ENCODE data around the gene ABLIM1.

ABLIM1 gene

DNA sequence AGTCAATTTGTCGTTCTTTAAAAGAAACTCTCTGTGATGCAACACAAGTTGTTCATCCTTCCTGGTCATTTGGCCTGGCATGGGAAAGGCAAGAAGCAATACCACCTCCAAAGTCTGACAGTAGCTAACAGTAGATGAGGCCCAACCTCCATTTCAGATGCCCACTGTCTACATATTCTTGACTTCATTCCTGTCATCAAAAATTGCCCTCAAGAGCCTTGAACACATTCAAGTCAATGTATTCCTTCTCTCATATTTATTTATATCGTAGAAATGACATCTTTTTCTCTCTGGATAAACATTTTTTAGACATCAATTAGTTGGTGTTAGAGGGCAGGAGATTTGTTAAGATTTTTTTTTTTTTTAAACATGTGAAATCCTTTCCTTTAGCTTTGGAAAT lies 33.7 kb downstream of the ABLIM1 start:
- no peak for DNase-seq (ENCODE audit: low read depth in 1 of 2, low spot score in 1 of 2)

DNA sequence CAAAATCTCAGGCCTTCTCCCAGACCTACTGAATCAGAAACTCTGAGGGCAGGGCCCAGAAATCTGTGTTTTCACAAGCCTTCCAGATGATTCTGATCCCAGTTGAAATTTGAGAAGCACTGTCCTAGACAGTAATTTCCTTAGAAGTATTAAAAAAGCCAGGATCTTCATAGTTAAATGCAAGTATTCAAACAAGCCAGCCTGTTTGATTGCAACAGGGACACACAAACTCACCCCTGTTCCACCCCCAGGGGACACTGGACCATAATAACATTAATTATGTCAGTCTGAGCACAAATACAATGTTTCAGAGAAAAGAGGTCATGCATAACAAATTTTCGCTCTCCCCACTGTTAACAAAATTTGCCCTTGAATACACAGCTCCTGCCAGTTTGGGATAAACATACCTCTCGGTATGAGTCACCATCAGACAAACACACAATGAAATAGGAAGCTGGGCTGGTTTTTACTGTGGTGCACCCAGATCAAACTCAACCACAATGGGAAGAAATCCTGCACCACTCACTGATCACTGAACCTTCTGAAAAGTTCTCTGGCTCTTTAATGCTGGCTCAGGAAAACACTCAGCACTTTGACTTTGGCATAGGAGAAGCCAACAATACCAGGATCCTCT lies 34.3 kb downstream of the ABLIM1 start:
- no peak for DNase-seq (ENCODE audit: low read depth in 1 of 2, low spot score in 1 of 2)

DNA sequence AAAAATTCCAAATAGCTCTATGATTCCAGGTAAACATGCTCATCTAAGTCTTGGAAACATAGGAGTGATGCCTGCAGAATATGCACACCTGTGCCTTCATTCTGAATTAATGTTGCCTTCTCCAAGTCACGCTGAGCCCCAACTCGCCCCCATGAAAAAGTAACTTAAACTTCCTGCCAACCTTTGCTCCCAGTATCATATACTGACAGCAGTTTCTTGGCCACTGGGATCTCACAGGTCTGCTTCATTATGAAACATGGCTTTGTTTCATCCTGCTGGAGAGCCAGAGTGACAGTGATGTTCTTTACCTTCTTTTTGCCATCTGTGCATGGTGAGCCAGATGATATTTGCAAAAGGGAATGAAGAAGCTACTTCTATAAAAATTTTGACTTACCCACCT lies 34.9 kb downstream of the ABLIM1 start:
- DNase-seq (ENCODE audit: low read depth in 1 of 2, low spot score in 1 of 2), result no peak

DNA sequence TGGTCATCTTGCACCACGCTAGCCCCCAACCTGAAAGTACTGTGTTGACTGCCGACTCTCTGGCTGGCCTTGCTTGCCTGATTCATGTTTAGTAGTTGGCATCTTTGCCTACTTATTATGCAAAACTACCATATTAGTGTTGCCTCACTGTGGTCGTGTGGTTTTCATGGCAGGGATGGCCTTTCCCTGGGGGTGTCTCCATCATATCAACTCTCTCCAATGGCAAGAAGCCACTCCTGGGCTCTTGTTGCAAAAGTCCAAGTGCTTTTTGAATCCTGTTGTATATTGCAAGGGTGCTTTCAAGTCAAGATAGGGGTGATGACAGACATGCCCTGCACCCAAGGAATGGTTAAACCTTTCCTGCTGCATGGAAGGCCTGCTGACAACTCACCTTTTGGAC lies 39.4 kb downstream of the ABLIM1 start:
- DNase-seq (ENCODE audit: low read depth in 1 of 2, low spot score in 1 of 2), result no peak

DNA sequence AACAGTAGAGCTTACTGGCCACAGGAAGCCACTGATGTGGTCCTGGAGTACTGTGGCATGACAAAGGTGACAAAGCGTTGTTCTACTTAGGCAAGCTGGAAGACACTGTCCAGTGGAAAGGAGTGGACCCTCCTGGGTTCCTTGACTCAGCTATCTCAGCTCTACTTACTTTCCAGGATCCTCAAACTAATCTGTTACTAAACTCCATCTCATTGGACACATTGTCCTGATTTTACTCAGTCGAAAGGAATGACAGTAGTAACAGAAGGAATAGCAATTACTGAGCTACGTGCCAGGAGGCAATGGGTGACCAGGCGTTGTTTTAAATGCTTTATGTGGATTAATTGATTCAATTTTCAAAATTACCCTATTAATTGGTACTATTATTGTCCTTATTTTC lies 41.6 kb downstream of the ABLIM1 start:
- no peak for DNase-seq (ENCODE audit: low read depth in 1 of 2, low spot score in 1 of 2)

DNA sequence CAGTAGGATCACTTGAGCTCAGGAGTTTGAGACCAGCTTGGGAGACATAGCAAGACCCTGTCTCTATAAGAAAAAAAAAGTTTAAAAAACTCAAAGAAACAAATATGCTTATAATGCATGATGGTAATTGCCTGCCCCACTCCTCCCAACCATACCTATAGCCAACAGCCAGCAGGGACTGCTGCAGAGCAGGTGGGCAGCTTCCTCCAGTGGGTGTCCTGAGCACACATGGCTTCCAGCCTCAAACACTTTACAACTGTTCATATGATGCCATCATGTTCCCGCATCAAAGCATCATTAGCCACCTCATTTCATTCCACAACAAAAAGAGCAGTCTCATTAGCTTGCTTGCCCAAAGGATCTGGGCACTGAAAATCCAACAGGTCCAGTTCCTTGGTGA lies 42.0 kb downstream of the ABLIM1 start:
- DNase-seq (ENCODE audit: low read depth in 1 of 2, low spot score in 1 of 2), result no peak

DNA sequence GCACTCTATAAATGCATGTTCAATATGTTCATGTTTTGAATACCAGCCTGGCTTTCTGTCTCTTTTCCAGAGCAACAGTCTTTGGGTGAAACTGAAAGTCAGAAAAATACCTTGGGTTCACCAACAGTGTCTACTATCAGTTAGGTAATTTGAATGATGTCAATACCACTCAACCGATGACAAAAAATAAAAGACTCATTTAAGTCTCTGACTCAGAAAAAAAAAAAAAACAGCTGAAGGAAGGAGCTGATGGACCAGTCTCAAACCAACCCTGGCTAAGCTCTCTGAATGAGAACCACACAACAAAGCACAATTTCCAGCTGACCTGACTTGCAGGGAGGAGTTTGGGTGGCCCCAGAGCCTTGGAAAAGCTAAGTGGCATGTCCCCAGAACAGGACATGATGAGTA lies 42.5 kb downstream of the ABLIM1 start:
- DNase-seq (ENCODE audit: low read depth in 1 of 2, low spot score in 1 of 2), result no peak

DNA sequence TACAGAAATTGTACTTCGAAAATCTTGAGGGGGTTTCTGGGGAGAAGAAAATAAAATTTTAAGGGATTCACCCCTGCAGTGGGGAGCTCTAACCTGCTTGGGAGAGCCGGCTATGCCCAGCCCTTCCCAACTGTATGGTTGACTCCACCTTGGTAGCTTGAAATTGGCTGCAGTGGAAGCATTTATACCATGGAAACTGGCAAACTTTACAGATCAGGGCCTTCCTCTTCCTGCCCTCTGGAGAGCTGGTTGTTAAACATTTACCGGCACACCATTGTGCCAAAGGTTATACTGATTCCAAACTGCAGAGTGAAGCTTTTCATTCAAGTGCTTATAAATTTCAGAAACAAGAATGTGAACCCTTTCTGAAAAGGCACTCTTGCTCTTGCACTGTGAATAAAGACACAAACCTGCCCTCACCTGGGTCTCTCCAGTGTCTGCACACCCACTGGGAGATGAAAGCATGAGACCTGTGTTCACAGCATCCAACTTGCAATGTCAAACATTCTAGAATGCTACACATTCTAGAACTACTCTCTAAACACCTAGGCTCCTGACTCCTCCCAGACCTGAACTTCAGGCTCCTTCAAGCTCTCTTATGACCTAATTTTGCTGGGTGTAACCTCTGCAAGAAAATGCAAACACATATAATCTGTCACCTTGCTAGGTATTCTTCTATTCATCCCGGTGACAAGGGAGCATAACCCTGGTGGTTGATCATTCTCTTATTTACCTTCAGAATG lies 44.7 kb downstream of the ABLIM1 start:
- DNase-seq (ENCODE audit: low read depth in 1 of 2, low spot score in 1 of 2), result no peak

DNA sequence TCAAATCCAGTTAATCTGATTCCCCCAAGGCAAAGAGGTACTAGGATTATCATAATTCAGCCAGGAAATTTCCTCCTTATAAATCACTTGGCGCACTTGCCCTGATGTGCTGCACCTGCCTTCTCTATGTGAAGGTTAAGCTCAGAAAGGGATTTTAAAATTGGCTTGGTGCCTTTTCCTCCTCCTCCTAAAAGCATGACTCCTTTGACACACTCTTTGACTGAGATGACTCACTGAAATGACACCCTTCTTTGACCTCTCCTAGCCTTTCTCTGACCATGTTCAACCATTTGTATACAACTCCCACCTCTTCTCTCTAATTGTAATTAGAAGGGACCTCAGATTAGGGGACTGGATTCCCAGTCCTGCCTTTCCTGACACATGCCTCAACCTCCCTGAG lies 46.5 kb downstream of the ABLIM1 start:
- DNase-seq (ENCODE audit: low read depth in 1 of 2, low spot score in 1 of 2), result no peak

DNA sequence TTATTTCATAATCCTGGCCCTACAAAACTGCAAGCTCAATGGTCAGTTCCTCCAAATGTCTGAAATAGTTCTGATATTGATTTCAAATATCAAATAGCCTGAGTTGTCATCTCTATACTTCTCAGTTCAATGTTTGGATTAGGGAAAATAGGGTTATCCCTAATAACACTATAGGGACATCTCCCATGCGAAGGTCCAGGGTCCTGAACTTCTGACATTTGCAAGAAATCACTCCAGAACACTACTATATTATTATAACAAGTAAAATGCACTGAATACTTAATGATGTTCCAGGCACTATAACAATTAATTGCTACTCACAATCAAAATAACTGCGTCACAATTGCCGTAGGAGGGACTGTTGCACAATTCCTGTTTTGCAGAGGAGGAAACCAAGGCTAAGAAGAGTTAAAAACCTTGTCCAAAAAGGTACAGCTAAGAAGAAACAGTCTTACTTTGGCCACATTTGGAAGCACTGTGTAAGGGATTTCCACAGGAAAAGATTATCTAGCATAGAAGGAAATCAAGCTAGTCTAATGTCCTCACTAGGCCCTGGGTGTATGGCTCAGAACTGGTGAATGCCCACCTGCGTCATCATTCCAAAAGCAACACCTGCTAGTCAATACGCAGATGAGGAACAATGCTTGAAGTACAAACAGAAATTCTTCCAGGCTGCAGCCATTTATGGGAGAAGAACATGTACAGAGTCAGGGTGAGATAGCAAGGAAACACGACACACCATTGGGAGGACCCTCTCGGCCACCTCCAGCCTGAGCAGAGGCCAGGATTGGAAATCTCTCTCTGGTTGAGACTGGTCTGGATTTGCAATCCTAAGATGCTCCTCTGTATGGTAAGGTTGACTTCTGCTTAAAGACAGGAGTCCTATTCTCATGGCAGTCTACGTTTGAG lies 48.3 kb downstream of the ABLIM1 start:
- DNase-seq (ENCODE audit: low read depth in 1 of 2, low spot score in 1 of 2), result no peak

DNA sequence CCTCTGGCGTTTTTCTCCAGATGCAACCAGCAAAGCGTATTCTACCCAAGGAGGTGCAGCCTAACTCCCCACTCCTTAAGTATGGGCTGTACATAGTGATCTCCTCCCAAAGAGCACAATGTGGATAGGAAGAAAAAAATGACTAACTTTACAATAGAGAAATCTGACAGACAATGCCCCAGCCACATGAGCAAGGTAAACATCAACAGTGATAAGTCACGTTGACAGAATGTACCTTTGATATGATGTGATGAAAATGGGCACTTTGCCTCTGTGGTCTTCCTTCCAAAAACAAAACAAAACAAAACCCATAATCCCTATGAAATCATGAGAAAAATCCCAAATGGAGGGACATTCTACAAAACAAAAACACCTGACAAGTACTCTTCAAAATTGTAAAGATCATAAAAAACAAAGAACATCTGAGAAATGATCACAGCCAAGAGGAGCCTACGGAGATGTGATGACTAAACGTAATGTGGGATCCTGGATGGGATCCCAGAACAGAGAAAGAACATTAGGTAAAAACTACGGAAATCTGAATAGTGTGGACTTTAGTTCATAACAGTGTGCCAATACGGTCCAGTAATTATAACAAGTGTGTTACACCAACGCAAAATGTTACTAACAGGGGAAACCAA lies 50.6 kb downstream of the ABLIM1 start:
- DNase-seq (ENCODE audit: low read depth in 1 of 2, low spot score in 1 of 2), result no peak

DNA sequence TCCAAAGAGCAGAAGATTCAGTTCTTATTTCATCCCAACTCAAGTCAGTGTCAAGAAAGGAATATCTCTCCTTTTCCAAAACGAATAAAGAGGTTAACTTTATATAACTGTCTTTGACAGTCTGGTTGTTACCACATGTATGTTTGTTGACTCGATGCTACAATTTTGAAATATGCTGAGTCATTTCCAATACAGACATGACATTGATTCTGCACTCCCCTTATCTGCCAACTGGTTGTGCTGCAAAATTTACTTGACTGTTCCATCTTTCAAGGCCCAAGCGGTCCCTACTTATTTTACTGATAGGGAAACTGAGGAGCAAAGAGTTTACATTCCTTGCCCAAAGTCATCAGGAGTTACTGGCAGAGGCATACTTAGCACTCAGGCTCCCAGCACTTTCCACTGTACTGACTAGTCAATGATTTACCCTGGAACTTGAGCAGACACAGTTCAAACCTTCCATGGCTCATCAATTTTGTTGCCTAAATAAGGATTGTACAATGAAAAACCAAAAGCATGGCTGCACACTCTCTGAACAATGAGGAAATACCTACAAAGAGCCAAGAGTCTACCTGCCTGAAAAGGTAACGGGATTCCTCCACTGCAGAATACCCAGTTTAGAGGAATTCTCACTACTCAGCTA lies 52.8 kb downstream of the ABLIM1 start:
- DNase-seq (ENCODE audit: low read depth in 1 of 2, low spot score in 1 of 2), result no peak

DNA sequence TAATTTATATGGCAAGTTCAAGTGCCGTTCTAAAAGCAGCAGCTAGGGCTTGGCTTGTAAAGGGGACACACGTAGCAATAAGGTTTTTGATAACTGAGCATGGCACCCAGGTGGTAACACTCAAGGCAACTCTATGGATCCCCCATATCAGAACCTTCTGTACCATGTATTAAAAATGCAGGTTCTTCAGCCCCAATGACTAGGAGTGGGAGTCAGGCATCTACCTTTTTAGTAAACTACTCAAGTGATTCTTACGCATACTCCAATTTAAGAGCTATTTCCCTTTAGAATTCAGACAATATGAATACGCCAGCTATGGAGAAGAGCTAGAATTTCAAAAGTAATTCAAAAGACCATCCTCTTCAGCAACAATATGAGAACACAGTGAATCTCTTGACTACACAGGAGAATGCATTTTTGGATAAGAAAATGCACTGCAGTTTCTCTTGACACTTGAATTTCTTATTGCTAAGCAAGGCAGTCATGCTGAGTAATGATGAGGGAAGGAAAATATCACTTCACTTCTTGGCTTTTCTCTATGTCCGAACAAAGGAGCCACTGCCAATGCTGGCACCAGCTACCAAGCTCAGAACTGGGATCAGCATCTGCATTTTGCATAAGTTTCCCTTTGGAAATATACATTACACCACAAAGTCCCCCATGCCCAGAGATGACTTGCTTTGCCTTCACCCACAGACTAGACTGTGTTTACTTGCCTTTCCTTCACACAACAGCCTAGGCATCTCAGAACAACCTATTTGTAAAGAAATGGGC lies 53.5 kb downstream of the ABLIM1 start:
- DNase-seq (ENCODE audit: low read depth in 1 of 2, low spot score in 1 of 2), result no peak

DNA sequence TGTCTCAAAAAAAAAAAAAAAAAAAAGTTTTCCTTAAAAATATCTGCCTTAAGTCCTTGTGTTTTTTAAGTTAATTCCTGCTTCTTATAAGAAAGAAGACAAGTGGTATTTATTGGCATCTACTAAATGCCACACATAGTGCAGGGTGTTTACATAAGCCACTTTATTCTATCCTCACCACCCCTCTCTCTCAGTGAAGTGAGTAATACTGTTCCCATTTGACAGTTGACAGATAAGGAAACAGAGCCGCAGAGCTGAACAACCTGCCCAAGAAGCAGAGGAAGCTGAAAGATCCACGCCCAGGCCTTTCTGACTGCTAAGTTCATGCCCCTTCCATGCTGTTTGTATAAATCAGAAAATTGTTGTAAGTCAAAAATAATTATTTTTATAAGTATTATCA lies 54.1 kb downstream of the ABLIM1 start:
- no peak for DNase-seq (ENCODE audit: low read depth in 1 of 2, low spot score in 1 of 2)

DNA sequence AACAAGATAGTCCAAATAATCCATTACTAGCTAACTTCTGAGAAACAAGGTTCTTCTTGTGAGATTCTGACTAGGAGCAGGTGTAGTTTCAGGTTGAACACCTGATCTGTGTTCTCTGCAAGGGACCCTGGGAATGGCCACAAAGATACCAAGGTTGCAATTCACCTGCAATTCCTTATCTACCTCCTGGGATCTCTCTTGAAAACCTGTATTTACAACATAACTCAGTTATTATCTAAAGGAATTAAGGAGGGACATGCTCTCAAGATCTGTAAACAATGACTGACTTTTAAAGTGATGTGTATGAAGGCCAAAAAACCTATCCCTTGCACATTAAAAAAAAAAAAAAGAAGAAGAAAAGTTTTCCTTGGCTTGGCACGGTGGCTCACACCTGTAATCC lies 54.8 kb downstream of the ABLIM1 start:
- no peak for DNase-seq (ENCODE audit: low read depth in 1 of 2, low spot score in 1 of 2)

DNA sequence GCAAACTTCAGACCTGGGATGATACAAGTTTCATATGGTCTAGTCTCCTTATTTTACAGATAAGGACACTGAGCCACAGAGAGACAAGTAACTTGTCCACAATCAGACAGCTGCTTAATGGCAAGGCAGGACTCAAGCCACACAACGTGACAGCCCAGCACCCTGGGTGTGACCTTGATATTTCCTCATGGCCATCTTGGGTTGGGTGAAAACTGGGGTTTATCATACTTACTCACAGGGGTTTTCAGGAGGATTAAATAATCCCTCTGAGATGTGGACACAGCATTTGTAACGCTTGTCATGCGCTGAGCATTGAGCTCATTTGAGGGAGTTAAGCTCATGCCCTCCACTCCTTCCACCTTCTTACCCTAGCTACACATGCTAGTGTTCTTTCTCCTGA lies 58.0 kb downstream of the ABLIM1 start:
- DNase-seq (ENCODE audit: low read depth in 1 of 2, low spot score in 1 of 2), result no peak

DNA sequence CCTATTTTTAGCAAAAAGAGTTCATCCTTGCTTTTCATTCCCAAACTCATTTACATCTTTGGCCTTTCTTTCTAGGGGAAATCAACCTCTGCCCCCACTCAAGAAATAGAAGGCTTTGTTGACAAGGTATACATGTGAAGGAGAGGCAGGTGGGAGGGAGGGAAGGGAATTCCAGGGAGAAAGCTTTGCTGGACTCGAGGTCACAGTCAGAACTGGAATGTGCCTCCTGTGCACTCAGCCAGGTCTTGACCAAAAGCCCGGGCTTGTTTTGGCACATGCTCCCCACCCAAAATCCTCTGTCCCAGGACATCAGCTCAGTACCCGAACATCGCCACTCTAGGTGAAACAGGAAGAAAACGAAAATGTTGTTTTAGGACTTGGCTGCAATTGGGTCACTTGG lies 61.3 kb downstream of the ABLIM1 start:
- no peak for DNase-seq (ENCODE audit: low read depth in 1 of 2, low spot score in 1 of 2)

DNA sequence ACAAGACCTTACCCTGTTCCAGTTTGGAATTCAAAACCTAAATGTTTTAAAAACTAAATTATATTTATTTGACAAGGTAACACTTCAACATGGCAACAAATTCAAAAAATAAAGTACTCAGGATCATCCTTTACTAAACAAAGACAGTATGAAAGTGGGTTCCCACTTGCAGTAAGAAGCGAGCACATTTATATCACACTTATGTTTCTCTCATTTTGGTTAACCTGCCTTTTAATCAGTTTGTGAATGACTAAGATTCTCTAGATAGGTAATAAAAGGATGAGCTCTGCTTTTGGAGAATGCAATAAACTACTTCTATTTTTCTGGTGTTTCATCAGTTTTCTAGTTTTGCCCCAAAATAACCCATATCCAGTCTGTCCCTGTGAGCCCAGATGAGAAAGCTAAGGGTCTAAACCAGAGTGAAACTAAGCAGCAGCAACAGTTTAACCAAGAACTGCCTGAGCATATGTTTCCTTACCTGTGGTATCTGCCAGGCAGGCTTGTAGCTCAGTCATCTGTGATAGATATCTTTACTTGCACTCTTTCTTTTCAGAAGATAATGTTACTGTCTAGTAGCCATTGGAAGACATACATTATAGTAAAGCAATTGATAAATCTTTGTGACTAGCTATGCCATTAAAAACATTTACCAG lies 64.1 kb downstream of the ABLIM1 start:
- DNase-seq (ENCODE audit: low read depth in 1 of 2, low spot score in 1 of 2), result no peak

DNA sequence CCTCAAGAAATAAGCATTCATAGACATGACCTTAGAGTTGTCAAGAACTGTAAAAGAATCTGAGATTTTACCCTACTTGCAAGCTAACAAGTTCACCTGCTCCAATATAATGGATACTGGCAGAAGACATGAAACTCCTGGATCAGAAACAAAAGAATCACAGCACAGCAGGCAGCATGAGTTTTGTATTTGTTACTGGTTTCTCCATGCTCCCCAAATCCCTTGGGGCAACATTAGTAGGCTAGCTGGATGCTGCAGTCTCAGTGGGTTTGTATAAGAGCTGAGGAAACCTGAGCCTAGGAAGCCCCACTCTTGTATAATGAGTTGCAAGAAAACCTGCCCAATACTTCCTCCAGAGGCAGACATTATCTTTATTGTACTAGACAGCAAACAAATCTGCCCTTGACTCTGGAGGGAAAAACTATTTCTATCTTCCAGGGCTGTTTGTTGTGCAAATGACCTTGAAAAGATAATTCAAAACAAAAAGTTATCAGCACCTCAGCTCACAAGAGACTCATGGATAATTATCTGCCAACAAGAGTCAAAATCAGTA lies 64.8 kb downstream of the ABLIM1 start:
- no peak for DNase-seq (ENCODE audit: low read depth in 1 of 2, low spot score in 1 of 2)

DNA sequence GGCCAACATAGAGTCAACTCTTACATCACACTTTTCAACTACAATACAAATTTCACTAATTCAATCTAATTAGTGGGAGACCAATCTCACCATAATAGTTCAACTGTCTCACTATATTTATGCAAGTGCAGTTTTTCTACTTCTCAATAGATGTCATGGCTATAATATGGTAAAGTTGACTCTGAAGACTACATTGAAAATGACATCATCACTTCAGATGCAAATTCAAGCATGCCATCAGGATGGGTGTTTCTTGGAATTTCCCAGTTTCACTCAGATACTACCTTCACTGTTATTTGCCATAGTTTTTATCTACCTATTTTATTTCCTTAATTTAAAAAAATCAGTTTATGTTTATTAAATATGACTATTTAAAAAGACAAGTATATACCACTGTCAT lies 67.1 kb downstream of the ABLIM1 start:
- no peak for DNase-seq (ENCODE audit: low read depth in 1 of 2, low spot score in 1 of 2)

Measured in stimulated activated CD4-positive, alpha-beta T cell treated with anti-CD3 and anti-CD28 coated beads, Interleukin-15, amount 100 ng/mL, for 1 hour (primary cell).